Inferior parietal cortex (tissue), 1 donor: ENCODE measurements around the gene NUP62CL.

Experiments used
- DNase-seq: peaks from one replicate; pipeline ENCODE4 v3.0.0-alpha.2; 2016; ENCODE audit errors: extremely low spot score

The NUP62CL gene

GRCh38 chrX:107153005-107153404 is 53.2 kb downstream of the NUP62CL start:
- peak; percentile 1 for DNase-seq

DNA sequence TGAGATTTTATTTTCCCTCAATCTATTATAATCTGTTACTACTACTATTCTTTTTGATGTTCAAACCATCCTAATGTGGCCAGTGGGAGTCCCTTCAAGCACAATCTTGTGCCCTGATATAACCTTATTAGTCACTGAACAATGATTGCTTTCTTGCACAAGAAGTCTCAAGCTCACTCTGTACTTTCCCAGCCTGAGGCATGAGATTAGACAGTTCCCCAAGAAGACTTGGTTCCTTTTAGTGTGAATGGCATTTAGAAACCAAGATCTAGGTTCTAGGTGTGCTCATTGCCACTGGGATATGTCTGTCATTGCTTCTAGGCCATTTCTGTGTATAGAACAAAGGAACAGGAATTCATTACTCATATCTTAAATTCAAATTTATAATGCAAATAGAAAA is 59.6 kb downstream of the NUP62CL start:
- DNase-seq, result no peak

GRCh38 chrX:107135965-107136307 is 70.3 kb downstream of the NUP62CL start:
- no peak for DNase-seq

DNA sequence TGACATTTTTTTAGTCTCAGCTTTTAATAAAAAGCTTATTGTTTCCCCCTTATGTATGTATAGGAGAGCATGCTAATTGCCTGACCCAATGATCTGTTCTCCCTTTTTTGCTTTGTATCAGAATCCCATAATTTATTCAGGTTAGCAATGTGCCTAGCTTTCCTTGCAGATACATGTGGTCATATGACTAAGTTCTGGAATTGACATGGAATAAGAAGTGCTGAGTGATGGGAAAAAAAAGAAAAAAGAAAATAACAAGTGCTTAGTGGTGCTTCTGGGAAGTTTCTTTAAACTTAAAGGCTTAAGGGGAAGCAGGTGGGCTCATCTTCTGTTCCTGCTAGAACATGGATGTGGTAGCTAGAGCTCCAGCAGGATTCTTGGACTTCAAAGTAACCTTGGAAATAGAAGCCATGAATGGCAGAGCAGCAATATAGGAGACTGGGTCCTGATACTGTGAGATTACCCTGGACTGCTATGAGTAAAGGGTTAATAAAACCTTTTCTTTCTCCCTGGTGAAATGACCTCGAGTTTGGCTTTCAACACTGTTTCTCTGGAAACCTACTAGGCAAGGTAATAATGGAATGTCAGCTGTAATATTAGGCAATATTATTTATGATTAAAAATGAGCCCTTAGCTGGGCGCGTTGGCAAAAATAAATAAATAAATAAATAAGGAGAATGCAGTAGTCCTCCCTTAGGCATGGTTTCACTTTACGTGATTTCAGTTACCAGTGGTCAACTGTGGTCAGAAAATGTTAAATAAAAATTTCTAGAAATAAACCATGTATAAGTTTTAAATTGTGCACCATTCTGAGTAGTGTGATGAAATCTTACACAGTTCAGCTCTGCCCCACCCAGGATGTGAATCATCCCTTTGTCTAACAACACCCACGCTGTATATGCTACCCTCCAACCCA is 70.9 kb downstream of the NUP62CL start:
- DNase-seq, result no peak

DNA sequence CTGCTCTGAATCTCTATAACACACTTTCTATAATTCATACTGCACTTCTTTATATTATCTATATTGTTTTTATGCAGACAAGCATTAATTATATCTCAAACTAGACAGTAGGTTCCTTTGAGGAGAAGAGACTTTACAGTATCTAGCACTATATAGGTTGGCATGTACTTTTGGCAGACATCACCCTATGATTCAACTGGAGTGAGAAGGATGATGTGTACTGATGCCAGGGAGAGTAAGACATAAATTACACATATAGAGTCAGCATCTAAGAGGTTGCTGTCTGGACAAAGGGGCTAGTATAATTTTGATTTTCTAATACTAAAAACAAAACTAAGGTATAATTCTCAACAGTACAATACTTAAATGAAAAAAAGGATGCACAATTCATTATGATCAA is 82.5 kb downstream of the NUP62CL start:
- DNase-seq, result no peak

DNA sequence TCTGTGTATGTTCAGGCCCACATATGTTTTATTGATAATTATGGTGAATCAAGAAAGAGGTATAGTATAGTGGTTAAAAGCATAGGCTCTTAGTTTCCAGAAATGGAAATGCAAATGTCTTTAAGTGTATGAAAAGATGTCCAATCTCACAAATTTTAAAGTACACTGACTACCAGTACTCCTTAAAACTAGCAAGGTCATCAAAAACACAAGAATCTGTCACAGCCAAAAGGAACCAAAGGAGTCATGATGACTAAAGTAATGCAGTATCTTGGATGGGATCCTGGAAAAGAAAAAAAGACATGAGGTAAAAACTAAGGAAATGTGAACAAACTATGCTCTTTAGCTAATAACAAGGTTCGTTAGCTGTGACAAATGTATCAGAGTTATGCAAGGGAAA is 87.0 kb downstream of the NUP62CL start:
- no peak for DNase-seq

GRCh38 chrX:107118322-107119147 is 87.7 kb downstream of the NUP62CL start, which contains the start of gene RBM41:
TSS of gene RBM41 (minus strand) at chrX:107118822. CDS start at chrX:107118773, 49 bp downstream.
- peak; percentile 81 for DNase-seq

- DNase-seq, result peak; percentile 2
Observed at GRCh38 chrX:107117993-107118321, 88.3 kb downstream of the NUP62CL start.

- DNase-seq, result no peak
Observed at GRCh38 chrX:107107459-107107858, 98.8 kb downstream of the NUP62CL start.

- DNase-seq, result no peak
Observed at GRCh38 chrX:107102980-107103379, 103.3 kb downstream of the NUP62CL start.

DNA sequence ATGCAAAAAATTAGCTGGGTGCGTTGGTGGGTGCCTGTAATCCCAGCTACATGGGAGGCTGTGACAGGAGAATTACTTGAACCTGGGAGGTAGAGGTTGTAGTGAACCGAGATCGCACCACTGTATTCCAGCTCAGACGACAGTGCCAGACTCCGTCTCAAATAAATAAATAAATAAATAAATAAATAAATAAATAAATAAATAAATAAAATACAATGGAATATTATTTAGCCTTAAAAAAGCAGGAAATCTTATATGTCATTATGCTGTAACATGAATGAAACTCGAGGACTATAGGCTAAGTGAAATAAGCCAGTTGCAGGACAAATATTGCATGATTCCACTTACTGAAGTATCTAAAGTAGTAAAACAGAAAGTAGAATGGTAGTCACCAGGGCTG is 130.1 kb downstream of the NUP62CL start:
- no peak for DNase-seq
